HG02885 (cell line): Measurements from ENCODE around the gene EPHB1.
"Not testable (repeated sequence)": the region's sequence is repeated elsewhere in the genome, so short reads cannot be mapped to it uniquely, and the experiment has no call there.

Experiments used
- ATAC-seq: cut with Tn5 transposase; IDR thresholded peaks from one replicate; pipeline ENCODE4 v1.9.1; 2021; ENCODE audit warnings: mild to moderate bottlenecking; ENCODE audit not compliant: unreplicated experiment, poor library complexity

EPHB1 gene

DNA sequence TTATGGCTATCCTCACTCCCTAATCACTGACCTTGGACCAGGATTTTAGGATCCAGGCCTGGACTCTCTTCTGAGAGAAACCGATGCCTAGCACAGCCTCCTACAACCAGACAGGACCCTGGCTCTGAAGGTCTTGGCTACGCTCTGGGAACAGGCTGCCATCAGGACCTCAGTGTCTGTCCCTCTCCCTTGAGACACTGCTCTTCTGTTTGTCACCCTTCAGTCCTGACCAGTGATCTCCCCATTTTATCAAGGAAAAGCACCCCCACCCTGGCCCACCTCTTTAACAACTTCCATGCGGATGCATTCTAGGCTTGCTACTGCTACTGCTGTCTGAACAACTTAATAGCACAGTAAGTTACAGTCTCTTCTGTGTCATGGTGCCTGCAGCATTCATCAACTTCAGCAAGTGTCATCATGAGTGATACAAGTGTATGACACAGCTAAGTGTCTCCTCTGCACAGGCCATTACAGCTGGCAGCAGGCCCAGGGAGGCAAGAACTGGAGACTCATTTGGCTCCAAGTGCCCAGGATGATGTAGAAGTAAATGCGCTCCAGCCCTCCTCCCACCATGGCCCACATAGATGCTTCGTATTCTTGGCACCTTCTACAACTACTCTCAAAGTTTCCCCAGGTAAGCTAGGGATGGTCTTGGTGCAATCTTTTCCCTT lies 302.4 kb downstream of the EPHB1 start:
- no peak for ATAC-seq

DNA sequence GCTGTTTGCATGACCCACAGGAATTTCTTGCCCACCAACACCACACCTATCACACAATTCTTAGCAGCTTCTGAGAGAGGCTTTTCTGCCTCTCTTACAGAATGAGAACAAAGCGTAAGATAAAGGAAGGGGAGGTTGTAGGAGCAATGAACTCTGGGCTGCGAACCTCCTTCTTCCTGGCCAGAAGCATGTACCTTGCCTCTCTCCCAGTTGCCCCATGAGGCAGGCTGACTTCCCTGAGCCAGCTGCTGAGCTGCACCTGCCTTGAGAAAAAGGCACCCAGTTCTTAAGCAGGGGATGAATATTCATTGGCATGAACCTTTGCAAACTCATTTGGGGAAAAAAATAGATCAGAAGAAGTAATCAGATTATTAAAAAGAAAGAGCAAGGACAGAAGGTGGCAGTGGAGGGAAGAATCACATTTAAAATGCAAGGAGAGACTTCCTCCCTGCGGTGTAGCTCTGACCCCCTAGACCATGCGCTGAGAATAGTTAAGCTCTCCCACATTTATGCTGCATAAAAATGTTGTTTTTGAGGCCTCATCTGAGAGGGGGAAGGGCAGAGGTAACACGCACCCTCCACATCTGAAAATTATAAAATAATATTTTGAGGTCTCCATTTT lies 304.8 kb downstream of the EPHB1 start:
- no peak for ATAC-seq

GRCh38 chr3:135100366-135100765 lies 305.3 kb downstream of the EPHB1 start:
- ATAC-seq, result no peak

GRCh38 chr3:135103917-135104316 lies 308.9 kb downstream of the EPHB1 start:
- ATAC-seq, result no peak

DNA sequence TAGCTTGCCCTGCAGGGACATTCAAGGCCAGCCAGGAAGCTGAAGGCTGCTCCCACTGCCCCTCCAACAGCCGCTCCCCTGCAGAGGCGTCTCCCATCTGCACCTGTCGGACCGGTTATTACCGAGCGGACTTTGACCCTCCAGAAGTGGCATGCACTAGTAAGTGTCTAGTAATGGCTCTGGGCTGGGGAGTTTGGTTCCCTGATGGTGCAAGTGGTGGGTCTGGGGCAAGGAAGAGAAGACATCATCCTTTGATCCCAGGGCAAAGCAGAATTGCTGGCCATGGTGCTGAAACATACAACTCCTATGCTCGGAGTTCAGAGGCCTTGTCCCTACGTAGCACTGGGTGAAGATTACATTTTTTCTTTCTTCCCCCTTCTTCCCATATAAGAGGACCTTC lies 311.4 kb downstream of the EPHB1 start:
- no peak for ATAC-seq

DNA sequence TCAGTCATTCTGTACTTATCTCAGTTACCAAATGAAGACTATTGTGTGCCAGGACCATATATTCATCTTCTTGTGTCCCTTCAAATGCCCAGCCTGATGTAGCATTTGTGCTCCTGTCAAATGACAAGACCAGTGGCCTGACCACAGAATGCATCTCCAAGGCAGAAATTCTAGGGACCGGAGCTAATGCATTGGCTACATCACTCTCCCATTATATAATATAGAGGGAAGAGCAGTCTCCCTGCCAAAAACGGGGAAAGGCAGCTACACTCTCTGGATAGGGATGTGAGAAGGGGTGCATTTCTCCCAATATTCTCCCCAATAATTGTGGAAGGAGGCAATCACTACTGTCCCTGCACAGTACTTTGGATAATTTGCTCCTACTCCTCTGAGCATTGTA lies 312.0 kb downstream of the EPHB1 start:
- ATAC-seq, result no peak

GRCh38 chr3:135109681-135110080 lies 314.6 kb downstream of the EPHB1 start:
- ATAC-seq, result no peak

GRCh38 chr3:135114551-135114950 lies 319.5 kb downstream of the EPHB1 start:
- ATAC-seq, result not testable (repeated sequence)

DNA sequence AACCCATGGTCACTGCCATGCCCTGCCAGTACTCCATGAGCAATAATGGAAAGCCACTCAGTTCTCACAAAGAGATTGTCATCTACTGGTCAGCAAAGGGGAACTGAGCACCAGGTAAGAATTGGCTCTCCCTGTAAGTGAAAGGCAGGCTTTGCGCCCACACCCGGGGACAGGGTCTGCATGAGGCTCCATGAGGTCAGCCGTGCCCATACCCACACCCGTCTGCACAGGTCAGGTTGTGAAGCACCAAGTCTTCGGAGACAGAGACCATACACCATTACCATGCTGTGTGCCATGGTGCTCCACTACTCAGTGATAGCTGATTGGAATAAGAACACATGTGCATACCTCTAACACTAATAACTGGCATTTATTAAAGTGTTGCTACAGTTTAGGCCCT lies 322.9 kb downstream of the EPHB1 start:
- ATAC-seq, result no peak

DNA sequence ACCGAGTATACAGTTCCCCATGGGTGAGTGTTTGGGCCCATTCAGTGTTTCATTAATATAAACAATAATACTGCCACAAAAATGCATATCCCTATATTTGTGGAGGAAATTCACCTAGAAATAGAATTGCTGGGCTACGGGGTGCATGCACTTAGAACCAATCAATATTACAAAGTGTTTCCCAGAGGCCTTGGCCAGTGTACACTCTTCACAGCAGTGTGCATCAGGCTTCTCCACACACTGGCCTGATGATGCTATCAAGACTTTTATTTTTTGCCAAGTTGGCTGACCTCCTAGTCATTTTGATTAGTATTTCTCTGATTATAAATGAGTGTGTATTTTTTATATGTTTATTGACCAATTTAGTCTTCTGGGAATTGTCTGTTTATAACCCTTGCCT lies 323.7 kb downstream of the EPHB1 start:
- no peak for ATAC-seq

- ATAC-seq, result no peak
These were observed 330.2 kb downstream of the EPHB1 start for GRCh38 chr3:135125171-135125801.

DNA sequence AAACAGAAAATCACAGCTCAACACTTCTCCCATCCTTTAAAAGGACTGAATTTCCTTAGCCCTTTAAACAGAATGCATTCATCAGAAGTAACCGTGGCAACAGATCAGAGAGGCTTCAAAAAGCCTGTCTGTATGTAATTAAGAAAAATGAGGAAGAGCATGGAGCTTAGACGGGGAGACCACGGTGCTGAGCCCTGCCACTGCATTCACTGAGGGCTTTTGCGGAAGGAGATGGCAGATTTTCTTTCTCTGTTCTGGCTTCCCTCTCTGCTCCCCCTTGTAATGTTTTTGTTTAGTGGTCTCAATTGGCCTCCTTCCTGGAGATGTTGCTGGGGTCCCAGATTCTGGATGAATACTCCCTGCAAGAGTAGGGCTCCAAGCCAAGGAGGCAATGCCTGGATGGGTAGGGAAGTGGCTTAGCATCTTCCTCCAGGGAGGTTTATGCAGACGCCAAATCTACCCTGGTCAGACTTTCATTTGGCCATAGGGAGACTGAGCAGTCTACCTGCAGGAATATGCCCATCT lies 332.9 kb downstream of the EPHB1 start:
- ATAC-seq, result no peak

DNA sequence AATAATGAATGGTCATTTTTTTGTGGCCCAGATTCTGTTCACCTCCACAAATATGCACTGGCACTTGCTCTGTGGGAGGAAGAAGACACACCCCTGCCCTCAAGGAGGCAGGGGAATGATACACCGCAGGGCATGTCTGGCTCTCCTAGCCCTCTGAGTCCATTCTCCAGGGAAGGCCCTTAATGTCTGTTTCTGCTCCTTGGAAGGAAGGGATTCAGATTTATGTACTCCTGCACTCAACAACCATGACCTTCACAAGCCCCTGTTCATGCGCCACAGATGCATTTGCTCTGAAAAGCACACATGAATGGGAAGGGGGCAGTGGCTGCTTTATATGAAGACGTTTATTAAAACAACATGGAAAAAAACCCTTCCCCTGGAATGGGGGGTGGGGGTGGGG lies 333.8 kb downstream of the EPHB1 start:
- ATAC-seq, result no peak

DNA sequence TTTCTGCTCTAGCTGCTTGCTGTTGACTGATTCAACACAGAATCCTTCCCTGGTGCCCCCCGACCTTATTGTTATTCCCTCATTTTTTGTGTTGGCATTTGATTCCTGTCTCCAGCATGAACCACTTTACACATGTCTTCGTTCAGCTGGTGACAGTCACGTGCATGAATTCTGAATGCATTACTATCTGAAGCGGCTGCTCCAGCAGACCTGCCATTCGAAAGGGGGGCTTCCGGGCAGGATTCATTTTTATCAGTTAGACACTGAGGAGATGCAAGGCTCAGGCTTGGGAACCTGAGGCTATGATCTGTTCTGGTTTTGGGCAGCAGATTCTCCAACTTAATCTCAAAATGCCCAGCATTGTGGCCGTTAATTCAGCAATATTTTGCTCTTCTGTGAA lies 336.2 kb downstream of the EPHB1 start:
- ATAC-seq, result no peak

- no peak for ATAC-seq
These were observed 339.0 kb downstream of the EPHB1 start for GRCh38 chr3:135133905-135134683.

DNA sequence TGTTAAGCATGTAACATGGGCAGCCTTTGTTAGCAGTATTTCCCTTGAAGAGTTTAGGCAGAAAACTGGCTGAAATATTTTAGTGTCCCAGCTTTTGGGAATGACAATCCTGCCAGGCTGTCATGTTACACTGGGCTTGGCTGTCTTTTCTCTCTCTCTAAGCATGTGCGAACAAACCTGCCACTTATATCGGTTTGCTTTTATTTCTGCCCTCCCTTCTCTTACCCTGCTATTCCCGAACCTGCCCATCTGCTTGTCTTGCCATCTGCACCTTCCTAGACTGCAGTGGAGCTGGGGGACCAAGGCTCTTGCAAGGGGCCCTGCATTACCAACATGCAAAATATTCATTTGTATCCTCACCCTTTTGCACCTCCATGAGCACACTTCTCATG lies 339.6 kb downstream of the EPHB1 start:
- ATAC-seq, result no peak

DNA sequence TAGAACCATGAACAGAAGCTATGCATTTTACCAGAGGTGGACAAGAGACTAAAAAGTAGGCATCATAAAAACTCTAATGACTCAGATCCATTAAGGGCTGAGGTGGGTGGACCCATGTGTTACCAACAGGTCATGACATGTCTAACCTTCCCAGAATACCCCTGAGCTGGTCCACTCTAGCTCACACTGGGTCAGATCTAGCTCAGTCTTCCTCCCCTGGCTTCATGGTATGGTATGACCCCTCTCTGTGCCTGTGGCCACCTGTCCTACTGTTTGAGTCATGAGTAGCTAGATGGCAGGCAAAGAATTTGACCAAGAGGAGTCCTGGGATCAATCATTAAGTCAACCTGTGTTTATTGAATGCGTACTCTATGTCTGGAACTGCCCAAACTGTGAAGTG lies 340.4 kb downstream of the EPHB1 start:
- no peak for ATAC-seq

DNA sequence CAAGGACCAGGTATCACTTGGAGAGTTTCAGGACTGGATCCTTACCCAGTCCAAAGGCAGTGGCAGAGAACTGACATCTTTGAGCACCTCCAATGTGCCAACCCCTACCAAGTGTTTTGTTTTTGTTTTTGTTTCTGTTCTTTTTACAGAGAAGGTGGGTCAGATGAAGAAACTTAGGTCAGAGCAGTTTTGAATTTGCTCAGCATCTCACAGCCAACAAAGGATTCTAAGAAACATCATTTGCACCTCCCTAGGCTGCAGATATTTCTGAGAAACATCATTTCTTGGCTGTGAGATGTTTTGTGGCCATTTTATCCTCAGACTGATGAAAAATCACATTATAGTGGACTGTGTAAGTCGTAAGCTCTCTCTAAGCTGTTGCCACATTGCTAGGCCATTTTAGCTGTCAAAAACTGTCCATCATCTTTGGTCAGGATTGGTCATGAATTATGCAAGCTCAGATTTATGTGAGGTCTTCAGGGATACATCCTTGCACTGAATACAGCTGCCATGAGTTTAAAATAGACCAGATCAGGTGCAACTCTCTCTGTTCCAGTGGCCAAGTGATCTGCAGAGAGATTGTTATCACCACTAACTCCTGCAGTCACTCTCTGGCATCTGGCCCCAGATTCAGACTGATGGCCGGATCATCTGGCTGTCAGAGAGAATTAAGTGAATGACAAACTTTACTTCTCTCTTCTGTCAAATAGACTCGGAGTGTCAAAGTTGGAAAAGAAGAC lies 341.5 kb downstream of the EPHB1 start:
- ATAC-seq, result no peak

DNA sequence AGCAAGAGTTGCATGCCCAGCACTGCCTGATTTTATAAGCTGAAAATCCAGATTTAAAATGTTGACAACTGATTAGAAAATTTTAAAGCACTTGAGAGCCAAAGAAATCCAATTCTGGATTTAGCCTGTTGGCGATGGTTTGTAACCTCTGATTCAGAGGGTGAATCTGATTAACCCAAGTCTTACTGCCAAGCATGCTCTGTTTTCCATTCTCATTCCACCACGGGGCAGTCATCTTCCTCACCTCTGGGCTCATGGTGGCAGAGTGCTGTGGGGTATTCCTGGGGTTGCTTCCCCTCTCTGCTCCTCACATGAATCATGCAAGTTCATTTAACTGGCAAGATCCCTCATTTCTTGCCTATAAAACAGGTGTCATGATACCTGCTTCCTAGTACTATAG lies 342.2 kb downstream of the EPHB1 start:
- ATAC-seq, result no peak

DNA sequence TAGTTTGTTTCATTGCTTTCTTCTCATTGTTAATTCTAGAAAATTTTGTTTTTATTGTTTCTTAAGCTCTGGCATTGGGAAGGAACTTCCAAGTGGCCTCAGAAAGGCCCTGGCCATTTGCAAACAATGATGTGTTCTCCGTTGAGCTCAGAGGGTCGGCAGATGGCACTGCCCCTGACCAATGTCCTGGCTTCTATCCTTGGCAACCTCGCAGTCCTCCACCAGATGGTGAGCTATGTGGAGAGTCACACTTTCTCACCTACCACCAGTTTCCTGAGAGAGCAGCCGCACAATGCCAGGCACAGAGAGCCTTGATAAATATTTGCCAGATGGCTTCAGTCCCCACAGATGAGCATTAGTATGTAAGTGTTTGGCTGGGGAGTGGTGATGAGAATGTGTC lies 343.7 kb downstream of the EPHB1 start:
- ATAC-seq, result no peak
